B cell (primary cell): ENCODE results near the gene LCE3E.

Experiments used
- EZH2 ChIP-seq: IDR thresholded peaks from 2 replicates; pipeline ENCODE4 v1.6.1; 2012; ENCODE audit warnings: borderline replicate concordance, low read depth, mild to moderate bottlenecking, moderate library complexity, low read length; ENCODE audit not compliant: insufficient read depth, poor library complexity, severe bottlenecking
- TF ChIP-seq, protein P1 (sequence below): fragments of 200-600 bp; IDR thresholded peaks from one replicate; pipeline ENCODE4 v1.8.0; 2022; ENCODE audit warnings: antibody characterized with exemption, mild to moderate bottlenecking

DNA sequence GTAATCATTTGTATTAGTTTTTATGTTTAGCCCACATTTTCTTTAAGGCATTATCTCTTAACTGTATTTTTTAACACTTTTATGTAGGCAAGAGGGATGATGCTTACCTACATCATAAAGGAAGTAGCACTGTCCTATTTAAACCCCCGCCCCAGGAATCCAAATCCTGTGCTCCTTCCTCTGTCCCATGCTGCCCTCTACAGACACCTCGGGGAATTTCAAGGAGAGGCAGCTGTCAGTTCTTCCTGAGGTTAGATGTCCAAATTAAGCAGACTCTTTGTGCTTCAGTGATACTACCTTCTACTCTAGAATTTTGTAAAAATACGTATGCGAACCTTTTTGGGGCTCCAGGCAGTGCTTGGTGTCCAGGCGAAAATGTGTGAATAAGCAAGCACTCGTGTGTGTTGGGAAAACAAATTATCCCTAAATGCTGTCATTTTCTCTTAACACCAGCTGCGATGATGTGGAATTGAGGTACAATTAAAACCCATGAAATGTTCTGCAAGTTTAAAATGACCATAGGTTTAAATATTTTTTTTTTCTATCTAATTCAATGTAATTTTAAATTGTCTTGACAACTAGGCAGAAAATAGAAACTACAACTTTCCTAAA is 33.1 kb downstream of the LCE3E start:
- TF ChIP-seq, protein P1, sequence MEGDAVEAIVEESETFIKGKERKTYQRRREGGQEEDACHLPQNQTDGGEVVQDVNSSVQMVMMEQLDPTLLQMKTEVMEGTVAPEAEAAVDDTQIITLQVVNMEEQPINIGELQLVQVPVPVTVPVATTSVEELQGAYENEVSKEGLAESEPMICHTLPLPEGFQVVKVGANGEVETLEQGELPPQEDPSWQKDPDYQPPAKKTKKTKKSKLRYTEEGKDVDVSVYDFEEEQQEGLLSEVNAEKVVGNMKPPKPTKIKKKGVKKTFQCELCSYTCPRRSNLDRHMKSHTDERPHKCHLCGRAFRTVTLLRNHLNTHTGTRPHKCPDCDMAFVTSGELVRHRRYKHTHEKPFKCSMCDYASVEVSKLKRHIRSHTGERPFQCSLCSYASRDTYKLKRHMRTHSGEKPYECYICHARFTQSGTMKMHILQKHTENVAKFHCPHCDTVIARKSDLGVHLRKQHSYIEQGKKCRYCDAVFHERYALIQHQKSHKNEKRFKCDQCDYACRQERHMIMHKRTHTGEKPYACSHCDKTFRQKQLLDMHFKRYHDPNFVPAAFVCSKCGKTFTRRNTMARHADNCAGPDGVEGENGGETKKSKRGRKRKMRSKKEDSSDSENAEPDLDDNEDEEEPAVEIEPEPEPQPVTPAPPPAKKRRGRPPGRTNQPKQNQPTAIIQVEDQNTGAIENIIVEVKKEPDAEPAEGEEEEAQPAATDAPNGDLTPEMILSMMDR: no peak
- TF ChIP-seq EZH2: no peak
